ENCODE results near the gene ZRANB3.

- no peak for TF ChIP-seq GATA2 (IDR thresholded peaks at IDR 0.05; ENCODE audit: low read depth, low read length)
- no peak for TF ChIP-seq GATA3 (IDR thresholded peaks at IDR 0.05; ENCODE audit: low read depth, low read length)
These were observed 272.8 kb downstream of the ZRANB3 start for GRCh38 chr2:135258193-135258592.

Measured in SH-SY5Y (cell line).